ENCODE data around the gene SUGCT.

- TF ChIP-seq EZH2 (IDR thresholded peaks at IDR 0.05; ENCODE audit: borderline replicate concordance, low read length) (no peak), CTCF (conservative IDR thresholded peaks at IDR 0.05 in 1 of 2, IDR thresholded peaks at IDR 0.05 in 1 of 2; ENCODE audit: extremely low read depth in 1 of 2, insufficient read depth in 1 of 2, low read depth in 1 of 2, low read length in 2 of 2) (no peak)
Measured at GRCh38 chr7:40777730-40778312, 643.0 kb downstream of the SUGCT start.
